GM10266 (cell line): ENCODE measurements around the gene PPFIBP2.

Experiments
- DNase-seq: peaks from one replicate; pipeline ENCODE4 v3.0.0; 2012; ENCODE audit errors: extremely low spot score
- CTCF ChIP-seq: IDR thresholded peaks from 2 replicates; pipeline ENCODE4 v1.5.1; 2012; ENCODE audit warnings: mild to moderate bottlenecking, low read depth; ENCODE audit not compliant: control insufficient read depth, insufficient read depth; ENCODE audit errors: missing control alignments

PPFIBP2 gene

GRCh38 chr11:7591987-7592386, 78.2 kb downstream of the PPFIBP2 start:
- TF ChIP-seq CTCF = no peak
- no peak for DNase-seq

- no peak for DNase-seq
- no peak for TF ChIP-seq CTCF
Observed at GRCh38 chr11:7592711-7593110, 78.9 kb downstream of the PPFIBP2 start.

GRCh38 chr11:7593481-7593880, 79.7 kb downstream of the PPFIBP2 start:
- no peak for DNase-seq
- TF ChIP-seq CTCF = no peak

- TF ChIP-seq CTCF = no peak
- DNase-seq = no peak
Observed at GRCh38 chr11:7595016-7595866, 81.4 kb downstream of the PPFIBP2 start.

- DNase-seq = no peak
- TF ChIP-seq CTCF = no peak
Observed at GRCh38 chr11:7595951-7596350, 82.2 kb downstream of the PPFIBP2 start.

GRCh38 chr11:7596975-7597391, 83.2 kb downstream of the PPFIBP2 start:
- TF ChIP-seq CTCF = no peak
- no peak for DNase-seq

- no peak for TF ChIP-seq CTCF
- no peak for DNase-seq
Observed at GRCh38 chr11:7597620-7598019, 83.8 kb downstream of the PPFIBP2 start.
